Measurements from ENCODE around the gene SNRNP35. TPM values are rescaled to one million over a fixed set of nuclear protein-coding genes. Genes with fewer than 3 reads are reported as not detected.
"Not testable (repeated sequence)": the region's sequence is repeated elsewhere in the genome, so short reads cannot be mapped to it uniquely, and the experiment has no call there.

SNRNP35 gene
- total RNA-seq, 2 donors from 2014 or later, result 12.9 to 16.9 TPM

DNA sequence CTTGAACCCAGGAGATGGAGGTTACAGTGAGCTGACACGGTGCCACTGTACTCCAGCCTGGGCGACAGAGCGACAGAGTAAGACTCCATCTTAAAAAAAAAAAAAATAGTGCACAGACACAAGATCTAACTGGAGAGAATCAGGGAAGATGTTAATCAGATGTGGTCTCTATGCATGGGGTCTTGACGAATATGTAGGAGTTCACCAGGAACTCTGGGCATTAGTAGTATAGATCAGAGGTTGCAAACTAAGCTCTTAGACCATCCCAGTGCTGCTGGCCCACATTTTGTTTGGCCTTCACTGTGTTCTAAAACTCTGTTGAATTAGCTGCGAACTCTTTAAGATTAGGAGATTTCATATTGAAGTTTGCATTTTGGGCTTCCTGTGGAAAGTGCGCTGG, 31.6 kb downstream of the SNRNP35 start:
- H3K4me3 ChIP-seq, result no peak overlapping the region
- peaks cover 0 to 2% of the 10 kb centered on the region in 2 donors for H3K36me3 ChIP-seq (replicated peaks in 1 of 2; ENCODE audit: insufficient read depth in 1 of 2, low read depth in 2 of 2)
- H3K27me3 ChIP-seq, result no peaks in the 10 kb centered on the region
- intact Hi-C loops (cut with DNase I), result no loop called here
- no peak overlapping the region for H3K27ac ChIP-seq
- ATAC-seq (no peak), DNase-seq (no peak)
- H3K4me1 ChIP-seq, result no peaks in the 10 kb centered on the region
- no peak for TF ChIP-seq POLR2A (IDR thresholded peaks at IDR 0.05)
- TF ChIP-seq, protein P1, sequence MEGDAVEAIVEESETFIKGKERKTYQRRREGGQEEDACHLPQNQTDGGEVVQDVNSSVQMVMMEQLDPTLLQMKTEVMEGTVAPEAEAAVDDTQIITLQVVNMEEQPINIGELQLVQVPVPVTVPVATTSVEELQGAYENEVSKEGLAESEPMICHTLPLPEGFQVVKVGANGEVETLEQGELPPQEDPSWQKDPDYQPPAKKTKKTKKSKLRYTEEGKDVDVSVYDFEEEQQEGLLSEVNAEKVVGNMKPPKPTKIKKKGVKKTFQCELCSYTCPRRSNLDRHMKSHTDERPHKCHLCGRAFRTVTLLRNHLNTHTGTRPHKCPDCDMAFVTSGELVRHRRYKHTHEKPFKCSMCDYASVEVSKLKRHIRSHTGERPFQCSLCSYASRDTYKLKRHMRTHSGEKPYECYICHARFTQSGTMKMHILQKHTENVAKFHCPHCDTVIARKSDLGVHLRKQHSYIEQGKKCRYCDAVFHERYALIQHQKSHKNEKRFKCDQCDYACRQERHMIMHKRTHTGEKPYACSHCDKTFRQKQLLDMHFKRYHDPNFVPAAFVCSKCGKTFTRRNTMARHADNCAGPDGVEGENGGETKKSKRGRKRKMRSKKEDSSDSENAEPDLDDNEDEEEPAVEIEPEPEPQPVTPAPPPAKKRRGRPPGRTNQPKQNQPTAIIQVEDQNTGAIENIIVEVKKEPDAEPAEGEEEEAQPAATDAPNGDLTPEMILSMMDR (IDR thresholded peaks at IDR 0.05), result no peak
- WGBS, 2 donors, result 90 to 91% methylated on average over 6 of the region's 6 CpGs
- no peaks in the 10 kb centered on the region for H3K9me3 ChIP-seq

DNA sequence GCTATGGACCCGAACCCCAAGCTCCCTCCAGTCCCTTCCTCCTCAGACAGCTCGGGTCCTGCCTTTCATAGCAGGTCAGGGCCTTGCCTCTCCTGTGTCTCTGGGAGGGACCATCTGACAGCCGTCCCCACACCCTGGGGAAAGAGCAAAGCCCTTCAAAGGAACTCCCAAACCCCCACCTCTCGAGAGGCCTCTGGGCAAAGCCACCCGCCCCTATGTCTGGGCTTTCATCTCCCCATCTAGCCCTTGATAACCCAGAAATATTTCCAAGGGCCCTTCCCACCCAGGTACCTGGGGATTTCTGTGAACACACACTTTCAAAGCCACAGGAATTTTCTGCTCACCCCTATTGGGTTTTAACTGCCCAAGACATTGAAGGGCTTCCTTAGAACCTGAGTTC, 32.1 kb downstream of the SNRNP35 start:
- ATAC-seq, result no peak

DNA sequence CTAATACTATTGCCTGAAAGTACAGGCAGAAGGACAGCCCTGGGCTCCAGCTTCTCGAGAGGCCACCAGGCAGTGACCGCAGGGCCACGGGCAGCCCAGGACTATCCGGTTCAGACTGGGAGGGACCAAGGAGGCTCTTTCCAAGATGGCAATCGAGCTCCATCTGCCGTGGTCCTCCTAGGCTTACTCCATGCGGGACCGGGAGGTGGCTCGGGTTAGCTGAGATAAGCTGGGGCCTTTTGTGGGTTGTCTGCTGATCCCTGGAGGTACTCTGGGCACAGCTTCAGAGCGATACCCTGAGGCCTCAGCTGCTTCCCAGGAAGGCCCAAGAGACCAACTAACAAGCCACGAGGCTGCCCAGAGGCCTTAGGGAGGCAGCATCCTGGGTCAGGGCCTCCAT, 33.1 kb downstream of the SNRNP35 start:
- ATAC-seq (no peak), DNase-seq (no peak)
- Histone ChIP-seq H3K9me3 (no peaks in the 10 kb centered on the region), H3K4me1 (no peaks in the 10 kb centered on the region), H3K36me3 (replicated peaks in 1 of 2; ENCODE audit: insufficient read depth in 1 of 2, low read depth in 2 of 2) (no peaks in the 10 kb centered on the region), H3K27me3 (no peaks in the 10 kb centered on the region), H3K27ac (no peak overlapping the region), H3K4me3 (no peak overlapping the region)
- intact Hi-C loops (cut with DNase I), result no loop called here
- WGBS, 2 donors, result 91 to 100% methylated on average over 2 to 11 of the region's 11 CpGs
- TF ChIP-seq POLR2A (IDR thresholded peaks at IDR 0.05), result no peak
- TF ChIP-seq, protein P1 (IDR thresholded peaks at IDR 0.05), result no peak

More for the DNA sequence above, 32.1 kb downstream of the SNRNP35 start:
- H3K4me3 ChIP-seq, result no peak overlapping the region
- WGBS, 2 donors, result 82 to 86% methylated on average over 3 to 5 of the region's 5 CpGs
- TF ChIP-seq POLR2A (IDR thresholded peaks at IDR 0.05), result no peak
- TF ChIP-seq, protein P1 (IDR thresholded peaks at IDR 0.05), result no peak
- no peaks in the 10 kb centered on the region for H3K9me3 ChIP-seq
- no peaks in the 10 kb centered on the region for H3K4me1 ChIP-seq
- no peak for DNase-seq
- intact Hi-C loops (cut with DNase I), result no loop called here
- no peaks in the 10 kb centered on the region for H3K36me3 ChIP-seq (replicated peaks in 1 of 2; ENCODE audit: insufficient read depth in 1 of 2, low read depth in 2 of 2)
- H3K27me3 ChIP-seq, result no peaks in the 10 kb centered on the region
- H3K27ac ChIP-seq, result no peak overlapping the region

DNA sequence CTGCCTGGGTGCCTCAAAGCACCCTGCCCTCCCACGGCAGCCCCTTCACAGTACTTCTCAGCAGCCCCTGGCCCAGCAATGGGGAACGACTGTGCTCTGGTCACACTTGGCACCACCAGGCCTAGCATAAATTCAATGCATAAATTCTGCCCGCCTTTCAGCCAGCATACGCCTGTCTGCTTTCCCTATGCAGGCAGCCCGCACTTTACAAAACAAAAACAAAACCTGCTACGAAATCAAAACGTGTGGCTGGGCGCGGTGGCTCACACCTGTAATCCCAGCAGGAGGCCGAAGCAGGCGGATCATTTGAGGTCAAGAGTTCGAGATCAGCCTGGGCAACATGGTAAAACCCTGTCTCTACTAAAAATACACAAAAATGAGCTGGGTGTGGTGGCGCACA, 33.5 kb downstream of the SNRNP35 start:
- H3K4me1 ChIP-seq, result no peaks in the 10 kb centered on the region
- intact Hi-C loops (cut with DNase I), result no loop called here
- TF ChIP-seq, protein P1 (IDR thresholded peaks at IDR 0.05), result no peak
- TF ChIP-seq POLR2A (IDR thresholded peaks at IDR 0.05), result no peak
- no peak overlapping the region for H3K27ac ChIP-seq
- no peaks in the 10 kb centered on the region for H3K27me3 ChIP-seq
- no peak for DNase-seq
- 89 to 96% methylated on average over 13 of the region's 13 CpGs for WGBS, 2 donors
- no peaks in the 10 kb centered on the region for H3K36me3 ChIP-seq (replicated peaks in 1 of 2; ENCODE audit: insufficient read depth in 1 of 2, low read depth in 2 of 2)
- ATAC-seq, result no peak
- no peak overlapping the region for H3K4me3 ChIP-seq
- H3K9me3 ChIP-seq, result no peaks in the 10 kb centered on the region

DNA sequence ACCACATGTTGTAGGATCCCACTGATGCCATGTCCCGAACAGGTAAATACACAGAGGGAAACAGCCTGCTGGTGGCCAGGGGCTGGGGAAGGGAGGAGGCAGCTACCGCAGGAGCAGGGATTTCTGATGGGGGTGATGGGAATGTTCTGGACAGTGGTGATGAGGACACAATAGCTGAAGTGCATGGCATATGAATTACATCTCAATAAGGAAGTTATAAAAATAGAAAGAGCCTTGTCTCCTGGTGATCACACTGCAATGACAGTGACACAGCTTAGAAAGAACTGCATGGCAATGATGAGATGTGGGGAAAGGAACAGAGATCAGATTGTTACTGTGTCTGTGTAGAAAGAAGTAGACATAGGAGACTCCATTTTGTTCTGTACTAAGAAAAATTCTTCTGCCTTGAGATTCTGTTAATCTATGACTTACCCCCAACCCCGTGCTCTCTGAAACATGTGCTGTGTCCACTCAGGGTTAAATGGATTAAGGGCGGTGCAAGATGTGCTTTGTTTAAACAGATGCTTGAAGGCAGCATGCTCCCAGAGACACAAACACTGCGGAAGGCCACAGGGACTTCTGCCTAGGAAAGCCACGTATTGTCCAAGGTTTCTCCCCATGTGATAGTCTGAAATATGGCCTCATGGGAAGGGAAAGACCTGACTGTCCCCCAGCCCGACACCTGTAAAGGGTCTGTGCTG, 34.5 kb downstream of the SNRNP35 start:
- H3K36me3 ChIP-seq (replicated peaks in 1 of 2; ENCODE audit: insufficient read depth in 1 of 2, low read depth in 2 of 2); H3K9me3 ChIP-seq; ATAC-seq; H3K27me3 ChIP-seq; H3K27ac ChIP-seq; intact Hi-C loops (cut with DNase I); H3K4me1 ChIP-seq; H3K4me3 ChIP-seq; DNase-seq: not testable (repeated sequence)
- 66 to 67% methylated on average over 6 to 7 of the region's 7 CpGs for WGBS, 2 donors

Measured in body of pancreas (tissue), 4 donors.